HepG2 (cell line): ENCODE measurements around the gene LYST. TPM values are rescaled to one million over a fixed set of nuclear protein-coding genes. Genes with fewer than 3 reads are reported as not detected.
A peak's percentile ranks its signal among the peaks of the same experiment; 100 is the strongest.

Experiments used
- ATAC-seq: fragments of 200-7000 bp; cut with Tn5 transposase; 3 replicates; pipeline ENCODE4 v1.9.1; 2020; ENCODE audit warnings: mild to moderate bottlenecking, moderate library complexity
- BruUV-seq: library from RNA; stranded (reverse); fragments of 400-500 nt; replicated peaks from 2 replicates; lab custom pipeline; 2021; lab: Mats Ljungman, UMichigan
- CTCF ChIA-PET: fragments of 300-600 bp; formaldehyde crosslinking; extraction: SDS; loops from one replicate; lab custom pipeline; 2021; ENCODE audit warnings: low total read pairs, inconsistent platforms, low intra/inter-chr PET ratio; lab: Yijun Ruan, JAX
- POLR2A ChIA-PET: fragments of 350-600 bp; sonication (Branson Sonifier 250); formaldehyde crosslinking; loops from one replicate; lab custom pipeline; 2020; ENCODE audit warnings: antibody characterized with exemption, inconsistent platforms; lab: Yijun Ruan, JAX
- DNase-seq: peaks from one replicate; pipeline ENCODE4 v3.0.0-alpha.2; 2015; ENCODE audit warnings: low spot score
- FAIRE-seq: peaks from 3 replicates; lab custom pipeline; 2011; peaks lifted over from hg19 to GRCh38; lab: Jason Lieb, UNC
- H2AFZ ChIP-seq: one replicate; pipeline ENCODE4 v1.6.1; 2011; ENCODE audit warnings: low read length, inconsistent platforms
- H3K27ac ChIP-seq: fragments of 300-600 bp; 3 replicates; pipeline ENCODE4 v1.8.0; 2011; ENCODE audit warnings: mixed run types, mild to moderate bottlenecking, mixed read lengths, low read length, inconsistent platforms; ENCODE audit not compliant: insufficient read depth; ENCODE audit errors: extremely low read length
- H3K27me3 ChIP-seq, 2 experiments: fragments of 200-600 bp in 1 of 2; 2 replicates in 1 of 2; 3 replicates in 1 of 2; pipeline versions ENCODE4 v1.6.0 to v1.8.0; 2011; ENCODE audit warnings: low read length in 2 of 2, mild to moderate bottlenecking in 2 of 2, moderate library complexity in 2 of 2, inconsistent platforms in 1 of 2; ENCODE audit not compliant: insufficient read depth in 2 of 2, control insufficient read depth in 1 of 2
- H3K36me3 ChIP-seq, 2 experiments: fragments of 200-600 bp in 1 of 2; replicated peaks in 1 of 2; 2 replicates in 1 of 2; 3 replicates in 1 of 2; pipeline versions ENCODE4 v1.5.1 to v1.8.0; 2011; ENCODE audit warnings: low read length in 2 of 2, inconsistent platforms in 1 of 2; ENCODE audit not compliant: insufficient read depth in 2 of 2, control insufficient read depth in 1 of 2
- H3K4me1 ChIP-seq: 2 replicates; pipeline ENCODE4 v1.5.1; 2012; ENCODE audit warnings: low read length, inconsistent platforms; ENCODE audit not compliant: insufficient read depth
- H3K4me2 ChIP-seq: 2 replicates; pipeline ENCODE4 v1.6.0; 2011; ENCODE audit warnings: low read depth, low read length, inconsistent platforms
- H3K4me3 ChIP-seq, 3 experiments: fragments of 200-600 bp in 1 of 3; sonication (generic), shearing (Covaris generic) in 1 of 3; replicated peaks in 1 of 3; 2 replicates each; pipeline ENCODE4 v1.5.1; 2011 to 2016; ENCODE audit warnings: low read length in 3 of 3, inconsistent platforms in 2 of 3, low read depth in 2 of 3, mild to moderate bottlenecking in 2 of 3, control low read depth in 1 of 3, mixed read lengths in 1 of 3; ENCODE audit not compliant: insufficient read depth in 1 of 3
- H3K79me2 ChIP-seq: one replicate; pipeline ENCODE4 v1.6.1; 2011; ENCODE audit warnings: low read length, inconsistent platforms; ENCODE audit not compliant: insufficient read depth
- H3K9ac ChIP-seq: 2 replicates; pipeline ENCODE4 v1.6.0; 2011; ENCODE audit warnings: mild to moderate bottlenecking, low read depth, low read length, inconsistent platforms; ENCODE audit not compliant: insufficient read depth
- H3K9me3 ChIP-seq: 2 replicates; pipeline ENCODE4 v1.5.1; 2012; ENCODE audit warnings: mild to moderate bottlenecking, low read length
- H4K20me1 ChIP-seq: 2 replicates; pipeline ENCODE4 v1.6.0; 2011; ENCODE audit warnings: inconsistent platforms, mild to moderate bottlenecking, low read length, moderate library complexity; ENCODE audit not compliant: insufficient read depth
- ARID5B ChIP-seq: IDR thresholded peaks from 2 replicates; pipeline ENCODE4 v1.4.0; 2020; ENCODE audit warnings: mild to moderate bottlenecking, missing genetic modification reagents
- ATF2 ChIP-seq: sonication (generic); formaldehyde crosslinking; IDR thresholded peaks from 2 replicates; pipeline ENCODE4 v1.4.0; 2020; ENCODE audit warnings: missing genetic modification reagents
- NFE2L2 ChIP-seq: fragments of 150-350 bp; IDR thresholded peaks from 2 replicates; pipeline ENCODE4 v1.6.1; 2014; ENCODE audit warnings: low read length
- NR2F1 ChIP-seq, 2 experiments: fragments of 450-650 bp in 1 of 2; formaldehyde crosslinking in 1 of 2; IDR thresholded peaks; 2 replicates each; pipeline versions ENCODE4 v1.5.0 to v1.6.1; 2016 to 2020; ENCODE audit warnings: mild to moderate bottlenecking in 1 of 2, missing compliant biosample characterization in 1 of 2, missing genetic modification reagents in 1 of 2, moderate library complexity in 1 of 2
- POLR2A ChIP-seq, 2 experiments: IDR thresholded peaks; 2 replicates each; pipeline ENCODE4 v1.6.1; 2011; ENCODE audit warnings: low read depth in 2 of 2, low read length in 2 of 2, mild to moderate bottlenecking in 1 of 2, moderate library complexity in 1 of 2; ENCODE audit not compliant: insufficient read depth in 1 of 2
- TFAP4 ChIP-seq: sonication (generic); IDR thresholded peaks from 2 replicates; pipeline ENCODE4 v1.6.1; 2016; ENCODE audit warnings: low read depth, borderline replicate concordance
- ZBED4 ChIP-seq: sonication (generic); formaldehyde crosslinking; IDR thresholded peaks from 2 replicates; pipeline ENCODE4 v1.4.0; 2020; ENCODE audit warnings: missing genetic modification reagents, borderline replicate concordance
- ZBTB10 ChIP-seq: sonication (generic); formaldehyde crosslinking; IDR thresholded peaks from 2 replicates; pipeline ENCODE4 v1.4.0; 2020; ENCODE audit warnings: missing genetic modification reagents, borderline replicate concordance
- ZNF354B ChIP-seq: sonication (generic); formaldehyde crosslinking; IDR thresholded peaks from 2 replicates; pipeline ENCODE4 v1.8.0; 2022; ENCODE audit warnings: mild to moderate bottlenecking, missing genetic modification reagents
- ZNF703 ChIP-seq: sonication (generic); formaldehyde crosslinking; IDR thresholded peaks from 2 replicates; pipeline ENCODE4 v1.5.1; 2020; ENCODE audit warnings: missing genetic modification reagents, mild to moderate bottlenecking, moderate library complexity, borderline replicate concordance
- WGBS: methylation state at CpG from one replicate; pipeline ENCODE4 v1.1.6; 2017; ENCODE audit warnings: low lambda C conversion rate; 5-methylcytosine and 5-hydroxymethylcytosine counted together
- in situ Hi-C: cut with HindIII; loops from 2 replicates; pipeline ENCODE4 v1.10.0; 2017; ENCODE audit warnings: low pct_unique_long_range_greater_than_20kb; ENCODE audit not compliant: extremely low pct_ligation_motif_present
- intact Hi-C: fragments of 100-400 bp; cut with micrococcal nuclease; formaldehyde crosslinking; loops from one replicate; pipeline ENCODE4 v1.10.0; 2022; ENCODE audit not compliant: unreplicated experiment
- polyA plus RNA-seq, 8 experiments: library from polyadenylated mRNA; depleted of rRNA in 3 of 8; stranded (reverse) in 7 of 8; unstranded in 1 of 8; fragments of >200 nt; fragmentation: Illumina TruSeq in 4 of 8; extraction: Trizol in 4 of 8; gene quantifications; 2 replicates each; pipeline versions ENCODE4 v1.2.1 to v1.2.3, GENCODE V29; 2011 to 2016; ENCODE audit warnings: low read depth in 4 of 8, missing spikeins in 1 of 8, mixed read lengths in 1 of 8; ENCODE audit not compliant: insufficient read depth in 1 of 8
- total RNA-seq, 5 experiments: library from RNA; depleted of rRNA; stranded (reverse); fragments of >200 nt; fragmentation: Illumina TruSeq; extraction: Trizol; gene quantifications; 2 replicates each; pipeline ENCODE4 v1.2.3, GENCODE V29; 2016; ENCODE audit warnings: low read depth in 1 of 5

LYST gene
- total and polyA plus RNA-seq, 2 of the 13 experiments (the other 11 are each of a cell fraction or from before 2014, with no cell fraction given), result 0.91 to 2.5 TPM

GRCh38 chr1:235714205-235714897 lies 152.4 kb downstream of the LYST start:
- intact Hi-C loops, result no loop called here
- ChIA-PET CTCF (no interaction called here), POLR2A (no interaction called here)
- ATAC-seq, result no peak
- H3K4me3 ChIP-seq, result no peak overlapping the region
- BruUV-seq, result no TSS peak
- no peak overlapping the region for H3K27ac ChIP-seq
- H3K27me3 ChIP-seq, result no peaks in the 10 kb centered on the region
- no peaks in the 10 kb centered on the region for H3K4me1 ChIP-seq
- no peaks in the 10 kb centered on the region for H3K36me3 ChIP-seq
- 87% methylated on average over 4 of the region's 4 CpGs for WGBS
- H3K9me3 ChIP-seq, result no peaks in the 10 kb centered on the region
- H3K9ac ChIP-seq, result no peak overlapping the region
- no peak overlapping the region for H2AFZ ChIP-seq
- DNase-seq, result no peak
- in situ Hi-C loops, result no loop called here
- FAIRE-seq, result no peak
- H3K4me2 ChIP-seq, result no peak overlapping the region
- H3K79me2 ChIP-seq, result no peaks in the 10 kb centered on the region
- H4K20me1 ChIP-seq, result no peaks in the 10 kb centered on the region
- TF ChIP-seq ZBED4 (CRISPR knock-in tag) (no peak), ZBTB10 (no peak), NFE2L2 (no peak), ARID5B (CRISPR knock-in tag) (no peak), ZNF354B (no peak), ATF2 (CRISPR knock-in tag) (no peak), ZNF703 (CRISPR knock-in tag) (no peak), NR2F1 (CRISPR knock-in tag; IDR thresholded peaks at IDR 0.05) (no peak), POLR2A (IDR thresholded peaks at IDR 0.05; ENCODE audit: insufficient read depth in 1 of 2, low read depth in 2 of 2, low read length in 2 of 2) (no peak), TFAP4 (0 out of 2 replicates have a peak, but pooled peaks have one; percentile 40)
